HG03060 (cell line): ENCODE data around the gene DIPK1C.

Experiments
- ATAC-seq: cut with Tn5 transposase; IDR thresholded peaks from one replicate; pipeline ENCODE4 v1.9.1; 2021; ENCODE audit warnings: low read depth, moderate number of reproducible peaks; ENCODE audit not compliant: unreplicated experiment

DIPK1C gene

GRCh38 chr18:74395648-74396154 lies 61.4 kb downstream of the DIPK1C start:
- ATAC-seq = no peak

DNA sequence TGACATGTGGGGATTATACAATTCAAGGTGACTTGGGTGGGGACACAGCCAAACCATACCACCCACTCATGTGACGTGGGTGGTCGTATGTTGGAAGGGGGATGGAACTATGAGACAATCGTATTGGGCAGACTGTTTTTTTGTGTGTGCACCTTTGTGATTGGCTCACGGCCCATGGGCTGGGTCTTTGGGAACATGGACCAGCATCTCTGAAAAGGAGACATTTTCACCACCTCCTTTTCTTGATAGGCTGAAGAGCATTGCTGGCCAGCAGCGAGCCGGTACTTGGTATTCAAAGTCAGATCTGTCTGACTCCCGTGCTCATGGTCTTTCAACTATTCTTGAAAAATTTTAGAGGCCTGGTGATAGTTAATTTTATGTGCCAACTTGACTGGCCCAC lies 62.1 kb downstream of the DIPK1C start:
- no peak for ATAC-seq

GRCh38 chr18:74392323-74392722 lies 64.8 kb downstream of the DIPK1C start:
- no peak for ATAC-seq

GRCh38 chr18:74390900-74391299 lies 66.2 kb downstream of the DIPK1C start:
- no peak for ATAC-seq

DNA sequence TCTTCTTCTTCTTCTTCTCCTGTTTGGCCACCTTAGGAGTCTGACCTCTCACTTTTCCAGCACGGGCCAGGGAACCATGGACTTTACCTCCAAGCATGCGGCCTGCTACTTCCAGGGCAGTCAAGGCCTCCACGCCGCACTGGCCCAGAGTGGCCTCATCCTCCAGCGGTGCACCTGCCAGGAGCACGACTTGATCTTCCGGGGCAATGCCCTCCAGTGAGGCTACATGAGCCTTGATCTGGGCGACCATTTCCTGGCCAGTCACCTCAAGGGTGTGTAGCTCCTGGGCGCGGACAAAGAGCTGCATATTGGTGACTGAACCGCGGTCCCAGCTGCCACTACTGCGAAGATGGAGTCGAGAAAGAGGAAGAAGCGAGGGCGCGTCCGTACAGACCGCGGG lies 67.1 kb downstream of the DIPK1C start:
- ATAC-seq = no peak

- ATAC-seq = no peak
These were observed 67.8 kb downstream of the DIPK1C start for GRCh38 chr18:74389171-74389927.

DNA sequence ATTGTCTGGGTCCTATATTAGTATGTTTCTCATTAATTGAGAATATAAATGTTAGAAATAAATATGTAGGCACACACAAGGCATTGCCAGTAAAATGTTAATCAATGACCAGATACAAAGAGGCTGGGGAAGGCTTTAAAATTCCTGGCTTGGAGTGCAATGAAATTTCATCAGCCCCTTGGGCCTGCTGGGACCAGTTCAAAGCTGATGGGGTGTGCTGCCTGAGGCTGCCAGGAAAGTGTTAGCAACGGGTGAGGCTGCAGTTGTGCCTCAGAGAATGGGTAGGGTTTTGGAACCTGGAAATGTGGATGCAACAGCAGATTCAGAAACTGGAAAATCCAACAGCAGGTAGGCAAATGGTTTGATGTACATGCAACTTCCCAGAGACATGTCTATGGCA lies 68.9 kb downstream of the DIPK1C start:
- no peak for ATAC-seq

DNA sequence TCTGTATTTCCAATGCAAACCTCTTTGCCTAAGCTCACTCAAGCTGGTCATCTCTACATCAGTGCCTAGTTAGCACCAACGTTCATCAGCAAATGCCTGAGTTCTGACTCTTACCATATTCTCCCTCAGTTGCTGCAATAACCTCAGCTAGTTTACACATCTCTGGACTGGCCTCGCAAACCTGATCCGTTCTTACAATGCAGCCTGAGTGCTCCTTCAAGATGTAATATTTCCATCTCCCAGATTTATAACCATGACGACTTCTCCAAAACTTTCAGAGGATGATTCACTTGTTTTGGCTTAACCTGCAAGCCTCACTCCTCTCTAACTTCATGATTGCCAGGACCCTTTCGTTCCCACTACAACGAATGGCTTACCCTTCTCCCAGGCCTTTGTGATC lies 69.7 kb downstream of the DIPK1C start:
- no peak for ATAC-seq
